HEK293 (cell line): Measurements from ENCODE around the gene JCHAIN.

Experiments
- CTCF ChIA-PET: fragments of 350-600 bp; formaldehyde crosslinking; extraction: SDS; loops from one replicate; lab custom pipeline; 2021; ENCODE audit warnings: antibody characterized with exemption; lab: Yijun Ruan, JAX
- POLR2A ChIA-PET: fragments of 300-600 bp; formaldehyde crosslinking; extraction: SDS; loops from one replicate; lab custom pipeline; 2020; ENCODE audit warnings: antibody characterized with exemption, inconsistent platforms; lab: Yijun Ruan, JAX
- H3K27ac ChIP-seq: fragments of 200-500 bp; sonication (Bioruptor generic); 2 replicates; pipeline ENCODE4 v1.5.1; 2014; ENCODE audit warnings: low read depth, low read length, control low read depth, inconsistent platforms; ENCODE audit errors: extremely low read depth
- H3K36me3 ChIP-seq, 2 experiments: fragments of 200-500 bp in 1 of 2; sonication (Bioruptor generic) in 1 of 2; 1 replicate in 1 of 2; 2 replicates in 1 of 2; pipeline ENCODE4 v1.5.1; 2014 to 2017; ENCODE audit warnings: inconsistent platforms in 2 of 2, low read length in 2 of 2; ENCODE audit not compliant: control insufficient read depth in 2 of 2, insufficient read depth in 1 of 2
- H3K4me1 ChIP-seq: fragments of 200-500 bp; sonication (Bioruptor generic); 2 replicates; pipeline ENCODE4 v1.5.1; 2014; ENCODE audit warnings: mild to moderate bottlenecking, low read length, inconsistent platforms; ENCODE audit not compliant: control insufficient read depth, insufficient read depth
- H3K4me3 ChIP-seq: 2 replicates; pipeline ENCODE4 v1.5.1; 2011; ENCODE audit warnings: low read depth, mild to moderate bottlenecking, control low read depth, low read length, moderate library complexity
- H3K9me3 ChIP-seq: fragments of 200-500 bp; sonication (Bioruptor generic); 2 replicates; pipeline ENCODE4 v1.5.1; 2014; ENCODE audit warnings: low read depth, low read length, inconsistent platforms; ENCODE audit not compliant: control insufficient read depth, insufficient read depth
- GFI1B ChIP-seq: fragments of 450-650 bp; formaldehyde crosslinking; IDR thresholded peaks from 2 replicates; pipeline ENCODE4 v1.5.1; 2016; ENCODE audit warnings: missing biosample characterization, missing genetic modification characterization
- HOXA7 ChIP-seq: sonication (generic); formaldehyde crosslinking; IDR thresholded peaks from 2 replicates; pipeline ENCODE4 v1.8.1; 2022; ENCODE audit warnings: missing genetic modification reagents, borderline replicate concordance
- KLF10 ChIP-seq: fragments of 450-650 bp; IDR thresholded peaks from 2 replicates; pipeline ENCODE4 v1.5.1; 2018; ENCODE audit warnings: missing biosample characterization, mild to moderate bottlenecking, missing genetic modification characterization
- SALL2 ChIP-seq: fragments of 450-650 bp; formaldehyde crosslinking; IDR thresholded peaks from 2 replicates; pipeline ENCODE4 v1.5.0; 2017; ENCODE audit warnings: missing biosample characterization, mild to moderate bottlenecking, missing genetic modification characterization, borderline replicate concordance
- SCRT1 ChIP-seq: fragments of 450-650 bp; formaldehyde crosslinking; IDR thresholded peaks from 2 replicates; pipeline ENCODE4 v1.5.1; 2016; ENCODE audit warnings: missing biosample characterization, missing genetic modification characterization, borderline replicate concordance
- SP3 ChIP-seq: fragments of 450-650 bp; formaldehyde crosslinking; IDR thresholded peaks from 2 replicates; pipeline ENCODE4 v1.5.1; 2016; ENCODE audit warnings: missing biosample characterization, missing genetic modification characterization
- YY1 ChIP-seq: fragments of 450-650 bp; formaldehyde crosslinking; IDR thresholded peaks from 2 replicates; pipeline ENCODE4 v1.5.1; 2018; ENCODE audit warnings: missing biosample characterization, missing genetic modification characterization
- ZNF146 ChIP-seq: fragments of 450-650 bp; formaldehyde crosslinking; IDR thresholded peaks from 2 replicates; pipeline ENCODE4 v1.5.1; 2016; ENCODE audit warnings: missing biosample characterization, missing genetic modification characterization
- ZNF174 ChIP-seq: fragments of 450-650 bp; formaldehyde crosslinking; IDR thresholded peaks from 2 replicates; pipeline ENCODE4 v1.5.0; 2017; ENCODE audit warnings: missing biosample characterization, mild to moderate bottlenecking, missing genetic modification characterization
- ZNF280D ChIP-seq: fragments of 450-650 bp; formaldehyde crosslinking; IDR thresholded peaks from 2 replicates; pipeline ENCODE4 v1.5.1; 2016; ENCODE audit warnings: missing biosample characterization, missing genetic modification characterization
- ZNF391 ChIP-seq: fragments of 450-650 bp; formaldehyde crosslinking; IDR thresholded peaks from 2 replicates; pipeline ENCODE4 v1.5.1; 2016; ENCODE audit warnings: low read depth, missing biosample characterization, missing genetic modification characterization, borderline replicate concordance
- ZNF426 ChIP-seq: fragments of 450-650 bp; formaldehyde crosslinking; IDR thresholded peaks from 2 replicates; pipeline ENCODE4 v1.5.1; 2017; ENCODE audit warnings: missing biosample characterization, missing genetic modification characterization, mild to moderate bottlenecking, inconsistent platforms, moderate library complexity
- ZNF792 ChIP-seq: fragments of 450-650 bp; formaldehyde crosslinking; IDR thresholded peaks from 2 replicates; pipeline ENCODE4 v1.5.1; 2016; ENCODE audit warnings: missing biosample characterization, missing genetic modification characterization
- ZNF837 ChIP-seq: fragments of 450-650 bp; formaldehyde crosslinking; IDR thresholded peaks from 2 replicates; pipeline ENCODE4 v1.5.1; 2016; ENCODE audit warnings: missing biosample characterization, missing genetic modification characterization
- TF ChIP-seq, protein P1 (sequence below): fragments of 450-650 bp; formaldehyde crosslinking; IDR thresholded peaks from 2 replicates; pipeline ENCODE4 v1.5.1; 2017; ENCODE audit warnings: missing biosample characterization, missing genetic modification characterization

The JCHAIN gene

GRCh38 chr4:70666369-70666768 is at the start of gene JCHAIN:
TSS of gene JCHAIN (minus strand) at chr4:70666508. CDS start at chr4:70666490, 18 bp downstream.
- H3K36me3 ChIP-seq: no peaks in the 10 kb centered on the region
- H3K9me3 ChIP-seq: no peaks in the 10 kb centered on the region
- POLR2A ChIA-PET: no interaction called here
- no peak within 1 kb of the TSS for H3K4me3 ChIP-seq
- no peaks in the 10 kb centered on the region for H3K4me1 ChIP-seq
- CTCF ChIA-PET: interaction anchor here (1.6 kb wide), 1 partner anchor 14 kb away, joined by 3 read pairs; no protein-coding TSS in a partner anchor
- TF ChIP-seq ZNF280D (tag by site-specific recombination) (no peak), ZNF391 (tag by site-specific recombination) (no peak), SCRT1 (tag by site-specific recombination) (no peak), SALL2 (tag by site-specific recombination) (no peak), ZNF174 (no peak)
- TF ChIP-seq, protein P1, sequence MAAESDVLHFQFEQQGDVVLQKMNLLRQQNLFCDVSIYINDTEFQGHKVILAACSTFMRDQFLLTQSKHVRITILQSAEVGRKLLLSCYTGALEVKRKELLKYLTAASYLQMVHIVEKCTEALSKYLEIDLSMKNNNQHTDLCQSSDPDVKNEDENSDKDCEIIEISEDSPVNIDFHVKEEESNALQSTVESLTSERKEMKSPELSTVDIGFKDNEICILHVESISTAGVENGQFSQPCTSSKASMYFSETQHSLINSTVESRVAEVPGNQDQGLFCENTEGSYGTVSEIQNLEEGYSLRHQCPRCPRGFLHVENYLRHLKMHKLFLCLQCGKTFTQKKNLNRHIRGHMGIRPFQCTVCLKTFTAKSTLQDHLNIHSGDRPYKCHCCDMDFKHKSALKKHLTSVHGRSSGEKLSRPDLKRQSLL (tag by site-specific recombination): no peak
- H3K27ac ChIP-seq: no peak within 1 kb of the TSS

DNA sequence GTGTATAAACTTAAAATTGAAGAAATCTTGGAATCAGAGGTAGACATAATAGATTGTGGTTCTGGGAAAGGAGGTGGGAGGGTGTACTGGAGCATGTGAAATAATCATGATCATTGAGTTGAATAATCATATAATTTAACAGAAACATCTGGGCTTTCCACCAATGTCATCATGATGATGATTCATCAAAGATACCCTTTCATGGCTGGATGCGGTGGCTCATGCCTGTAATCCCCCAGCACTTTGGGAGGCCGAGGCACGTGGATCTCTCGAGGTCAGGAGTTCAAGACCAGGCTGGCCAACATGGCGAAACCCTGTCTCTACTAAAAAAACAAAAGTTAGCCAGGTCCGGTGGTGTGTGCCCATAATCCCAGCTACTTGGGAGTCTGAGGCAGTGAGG is 48.8 kb upstream of the JCHAIN start:
- no peaks in the 10 kb centered on the region for H3K36me3 ChIP-seq
- ChIA-PET CTCF (interaction anchor here (0.6 kb wide), 1 partner anchor 56 kb away, joined by 3 read pairs; no protein-coding TSS in a partner anchor), POLR2A (no interaction called here)
- TF ChIP-seq HOXA7 (CRISPR knock-in tag) (no peak), ZNF837 (tag by site-specific recombination) (no peak), ZNF146 (tag by site-specific recombination) (no peak), ZNF426 (no peak)
- H3K4me1 ChIP-seq: 0 out of 2 replicates have a peak, but pooled peaks cover 4% of the 10 kb centered on the region
- no peak overlapping the region for H3K4me3 ChIP-seq
- H3K27ac ChIP-seq: no peak overlapping the region
- H3K9me3 ChIP-seq: no peaks in the 10 kb centered on the region

DNA sequence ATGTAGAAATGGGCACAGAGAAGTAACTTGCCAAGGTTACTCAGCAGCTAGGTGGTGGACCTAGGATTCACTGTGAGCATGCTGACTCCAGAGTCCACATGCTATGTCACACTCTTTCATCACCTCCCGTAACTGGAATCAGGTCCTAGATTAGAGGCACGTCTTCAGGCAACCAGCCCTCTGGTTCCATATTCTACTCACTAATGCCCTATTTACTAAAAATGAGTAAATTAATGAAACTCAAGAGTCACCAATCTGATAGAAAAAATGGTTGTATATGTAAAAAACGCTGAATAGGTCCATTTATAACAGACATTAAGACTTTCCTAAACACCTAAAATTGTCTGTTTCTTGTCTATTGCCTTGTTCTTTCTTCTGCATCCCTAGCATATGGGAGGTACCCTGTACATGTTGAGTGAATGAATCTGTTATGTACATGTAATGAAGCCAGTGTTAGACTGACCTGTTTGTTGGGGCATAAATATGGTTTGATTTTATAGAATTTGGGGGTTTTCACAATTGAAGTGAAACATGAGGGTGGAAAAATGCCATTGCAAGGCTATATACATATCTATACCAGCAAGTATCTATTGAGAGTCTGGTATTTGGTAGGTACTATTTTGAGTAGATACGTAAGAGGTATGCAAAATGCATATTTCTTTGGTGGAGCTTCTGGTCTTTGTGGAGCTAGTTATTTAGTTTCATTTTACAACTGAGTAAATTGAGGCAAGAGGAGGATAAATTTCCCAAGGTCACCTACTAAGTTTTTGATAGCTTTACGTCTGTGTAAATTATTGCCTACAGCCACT is 48.0 kb upstream of the JCHAIN start:
- POLR2A ChIA-PET: no interaction called here
- Histone ChIP-seq H3K4me1 (0 out of 2 replicates have a peak, but pooled peaks cover 4% of the 10 kb centered on the region), H3K4me3 (no peak overlapping the region), H3K36me3 (no peaks in the 10 kb centered on the region), H3K9me3 (no peaks in the 10 kb centered on the region), H3K27ac (no peak overlapping the region)
- CTCF ChIA-PET: interaction anchor here (0.6 kb wide), 2 partner anchors 55 to 62 kb away, joined by 3 read pairs; no protein-coding TSS in a partner anchor
- TF ChIP-seq GFI1B (tag by site-specific recombination): no peak
- TF ChIP-seq KLF10 (tag by site-specific recombination): no peak
- TF ChIP-seq YY1 (tag by site-specific recombination): no peak
- no peak for TF ChIP-seq SP3 (tag by site-specific recombination)
- TF ChIP-seq ZNF792 (tag by site-specific recombination): no peak
